Measurements from ENCODE around the gene ZCCHC24.

DNA sequence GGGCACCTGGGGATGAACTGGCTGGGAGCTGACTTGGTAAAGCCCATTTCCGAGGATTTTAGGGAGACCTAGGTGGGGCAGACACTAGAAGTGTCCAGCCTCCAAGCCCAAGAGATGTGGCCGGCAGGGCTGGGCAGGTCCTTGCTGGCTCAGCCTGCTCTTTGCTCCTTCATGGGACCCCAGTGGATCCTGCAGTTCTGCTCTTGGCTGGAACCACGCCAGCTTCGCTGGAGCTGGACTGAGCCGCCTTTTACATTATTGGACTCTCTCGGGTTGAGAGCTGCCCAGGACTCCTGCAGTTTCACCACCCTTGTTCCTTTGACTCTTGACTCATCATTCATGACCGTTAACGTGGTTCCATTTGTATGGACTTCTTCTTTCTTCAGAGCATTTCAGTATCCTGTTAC, 92.4 kb downstream of the ZCCHC24 start:
- TF ChIP-seq, protein P1, sequence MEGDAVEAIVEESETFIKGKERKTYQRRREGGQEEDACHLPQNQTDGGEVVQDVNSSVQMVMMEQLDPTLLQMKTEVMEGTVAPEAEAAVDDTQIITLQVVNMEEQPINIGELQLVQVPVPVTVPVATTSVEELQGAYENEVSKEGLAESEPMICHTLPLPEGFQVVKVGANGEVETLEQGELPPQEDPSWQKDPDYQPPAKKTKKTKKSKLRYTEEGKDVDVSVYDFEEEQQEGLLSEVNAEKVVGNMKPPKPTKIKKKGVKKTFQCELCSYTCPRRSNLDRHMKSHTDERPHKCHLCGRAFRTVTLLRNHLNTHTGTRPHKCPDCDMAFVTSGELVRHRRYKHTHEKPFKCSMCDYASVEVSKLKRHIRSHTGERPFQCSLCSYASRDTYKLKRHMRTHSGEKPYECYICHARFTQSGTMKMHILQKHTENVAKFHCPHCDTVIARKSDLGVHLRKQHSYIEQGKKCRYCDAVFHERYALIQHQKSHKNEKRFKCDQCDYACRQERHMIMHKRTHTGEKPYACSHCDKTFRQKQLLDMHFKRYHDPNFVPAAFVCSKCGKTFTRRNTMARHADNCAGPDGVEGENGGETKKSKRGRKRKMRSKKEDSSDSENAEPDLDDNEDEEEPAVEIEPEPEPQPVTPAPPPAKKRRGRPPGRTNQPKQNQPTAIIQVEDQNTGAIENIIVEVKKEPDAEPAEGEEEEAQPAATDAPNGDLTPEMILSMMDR (IDR thresholded peaks at IDR 0.05): no peak
- no peak for TF ChIP-seq EZH2phosphoT487 (IDR thresholded peaks at IDR 0.05)
